Adipocyte (in vitro differentiated cells): ENCODE measurements around the gene ADCY4.
"Not testable (repeated sequence)": the region's sequence is repeated elsewhere in the genome, so short reads cannot be mapped to it uniquely, and the experiment has no call there.

Source experiments
- DNase-seq: peaks from one replicate; pipeline ENCODE4 v3.0.0-alpha.2; 2015; ENCODE audit warnings: low read depth
- H3K27me3 ChIP-seq: replicated peaks from 2 replicates; pipeline ENCODE4 v1.7.0; 2013; ENCODE audit warnings: mild to moderate bottlenecking, low read length, moderate library complexity; ENCODE audit not compliant: control insufficient read depth, insufficient read depth
- H3K36me3 ChIP-seq: 2 replicates; pipeline ENCODE4 v1.7.0; 2013; ENCODE audit warnings: low read length, mild to moderate bottlenecking, moderate library complexity; ENCODE audit not compliant: control insufficient read depth, insufficient read depth, severe bottlenecking
- H3K4me1 ChIP-seq: 2 replicates; pipeline ENCODE4 v1.7.0; 2013; ENCODE audit warnings: mild to moderate bottlenecking, low read length, moderate library complexity; ENCODE audit not compliant: control insufficient read depth, insufficient read depth
- H3K4me3 ChIP-seq: 2 replicates; pipeline ENCODE4 v1.7.0; 2013; ENCODE audit warnings: mild to moderate bottlenecking, low read length, moderate library complexity
- H3K9ac ChIP-seq: 2 replicates; pipeline ENCODE4 v1.7.0; 2013; ENCODE audit warnings: mild to moderate bottlenecking, low read length, moderate library complexity
- H3K9me3 ChIP-seq: 2 replicates; pipeline ENCODE4 v1.7.0; 2013; ENCODE audit warnings: mild to moderate bottlenecking, low read length, moderate library complexity; ENCODE audit not compliant: control insufficient read depth

ADCY4 gene

DNA sequence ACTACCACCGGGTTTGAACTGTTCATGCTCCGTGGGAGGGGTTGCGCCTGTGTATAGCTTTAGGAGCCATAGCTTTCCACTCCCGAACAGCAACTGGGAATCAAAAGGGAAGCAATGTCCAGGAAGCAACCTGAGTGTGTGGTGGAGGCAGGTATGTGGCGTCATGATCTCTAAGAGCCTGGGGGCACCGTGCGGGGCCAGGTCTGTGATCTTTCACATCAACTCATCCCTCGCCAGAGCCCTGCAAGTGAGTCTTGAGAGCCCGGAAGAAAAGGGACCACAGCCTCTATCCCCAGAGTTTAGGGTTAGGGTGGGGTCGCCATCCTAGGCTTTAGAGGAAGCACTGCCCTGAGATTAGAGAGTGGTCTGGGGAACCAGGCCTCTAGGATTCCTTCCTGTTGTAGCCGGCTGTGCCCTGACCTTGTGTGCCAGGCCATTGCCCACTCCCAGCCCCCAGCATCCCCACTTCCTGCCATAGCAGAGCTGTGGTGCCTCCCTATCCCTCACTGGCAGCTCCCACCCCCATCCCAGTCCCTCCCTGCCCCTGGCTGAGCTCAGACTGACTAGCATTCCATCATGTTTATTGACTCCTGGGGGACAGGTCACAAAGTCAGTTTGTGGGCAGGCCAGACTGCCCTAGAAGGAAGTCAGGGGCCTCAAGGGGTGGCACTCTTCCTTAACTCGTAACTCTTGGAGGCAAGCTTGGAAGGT lies 745 bp upstream of the ADCY4 start:
- H3K4me1 ChIP-seq: peaks cover 33% of the 10 kb centered on the region

DNA sequence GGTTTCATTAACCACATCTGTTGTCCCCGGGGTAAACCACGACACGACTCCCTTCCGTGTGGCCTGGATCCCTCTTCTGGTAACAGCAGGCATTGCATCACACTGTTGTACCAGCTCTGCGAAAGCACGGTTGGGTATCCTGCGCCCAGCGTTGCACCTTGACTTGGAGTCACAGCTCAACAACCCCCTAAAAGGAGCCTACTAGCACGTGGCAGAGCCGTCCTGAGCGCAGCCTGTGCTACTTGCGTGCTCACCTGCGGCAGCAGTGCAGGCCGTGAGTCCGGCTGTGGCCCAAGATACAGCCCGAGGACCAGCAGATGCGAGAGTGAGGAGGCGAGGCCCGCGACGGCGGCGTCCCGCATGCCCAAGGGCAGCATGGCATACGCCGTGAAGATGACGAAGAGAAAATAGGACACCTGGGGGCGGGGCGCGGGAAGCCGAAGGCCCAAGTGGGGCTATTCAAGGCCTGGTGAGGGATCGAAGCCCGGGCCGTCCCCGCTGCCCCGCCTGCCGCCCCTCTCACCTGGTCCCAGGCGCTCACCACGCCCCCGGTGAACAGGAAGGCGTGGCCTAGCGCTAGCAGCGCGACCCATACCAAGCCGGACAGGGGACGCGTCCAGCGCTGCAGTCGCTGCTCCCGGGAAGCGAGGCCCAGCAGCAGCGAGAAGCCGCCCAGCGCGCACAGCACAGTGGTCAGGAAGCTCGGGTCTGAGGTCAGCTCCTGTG lies 2.4 kb downstream of the ADCY4 start:
- Histone ChIP-seq H3K4me3 (no peak overlapping the region), H3K4me1 (peaks cover 23% of the 10 kb centered on the region), H3K9me3 (no peaks in the 10 kb centered on the region), H3K9ac (no peak overlapping the region), H3K27me3 (peaks cover 2% of the 10 kb centered on the region), H3K36me3 (no peaks in the 10 kb centered on the region)
- peak; percentile 85 for DNase-seq

More for the DNA sequence above, 745 bp upstream of the ADCY4 start:
- no peak for DNase-seq
- no peak overlapping the region for H3K9ac ChIP-seq
- no peaks in the 10 kb centered on the region for H3K9me3 ChIP-seq
- peaks cover 7% of the 10 kb centered on the region for H3K27me3 ChIP-seq
- no peak overlapping the region for H3K4me3 ChIP-seq
- no peaks in the 10 kb centered on the region for H3K36me3 ChIP-seq

DNA sequence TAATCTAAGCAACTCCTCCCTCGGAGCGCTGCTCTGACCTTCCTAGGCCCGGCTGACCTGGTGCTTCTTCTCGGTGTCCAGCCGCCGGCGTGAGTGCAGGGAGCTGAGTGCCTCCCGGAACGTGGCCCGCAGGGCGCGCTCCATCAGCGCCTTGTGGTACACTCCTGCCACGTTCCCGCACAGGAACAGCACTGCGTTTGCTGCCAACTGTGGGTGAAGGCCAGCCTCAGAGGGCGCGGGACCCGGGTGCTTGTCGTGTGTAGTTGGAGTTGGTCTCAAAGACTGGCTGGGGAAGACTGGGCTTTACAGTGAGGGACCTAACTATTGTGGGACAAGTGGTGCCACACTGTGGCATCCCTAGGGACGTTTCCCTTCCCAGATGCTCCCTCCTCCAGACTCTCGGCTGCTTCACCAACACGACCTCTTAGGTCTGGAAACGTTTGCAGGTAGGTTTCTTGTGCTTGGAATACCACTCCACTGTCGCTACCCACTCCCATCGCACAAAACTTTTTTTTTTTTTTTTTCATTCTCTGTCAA lies 3.1 kb downstream of the ADCY4 start:
- peaks cover 23% of the 10 kb centered on the region for H3K4me1 ChIP-seq
- no peak overlapping the region for H3K4me3 ChIP-seq
- no peak overlapping the region for H3K9ac ChIP-seq
- peaks cover 2% of the 10 kb centered on the region for H3K27me3 ChIP-seq
- no peaks in the 10 kb centered on the region for H3K36me3 ChIP-seq
- no peaks in the 10 kb centered on the region for H3K9me3 ChIP-seq
- no peak for DNase-seq

DNA sequence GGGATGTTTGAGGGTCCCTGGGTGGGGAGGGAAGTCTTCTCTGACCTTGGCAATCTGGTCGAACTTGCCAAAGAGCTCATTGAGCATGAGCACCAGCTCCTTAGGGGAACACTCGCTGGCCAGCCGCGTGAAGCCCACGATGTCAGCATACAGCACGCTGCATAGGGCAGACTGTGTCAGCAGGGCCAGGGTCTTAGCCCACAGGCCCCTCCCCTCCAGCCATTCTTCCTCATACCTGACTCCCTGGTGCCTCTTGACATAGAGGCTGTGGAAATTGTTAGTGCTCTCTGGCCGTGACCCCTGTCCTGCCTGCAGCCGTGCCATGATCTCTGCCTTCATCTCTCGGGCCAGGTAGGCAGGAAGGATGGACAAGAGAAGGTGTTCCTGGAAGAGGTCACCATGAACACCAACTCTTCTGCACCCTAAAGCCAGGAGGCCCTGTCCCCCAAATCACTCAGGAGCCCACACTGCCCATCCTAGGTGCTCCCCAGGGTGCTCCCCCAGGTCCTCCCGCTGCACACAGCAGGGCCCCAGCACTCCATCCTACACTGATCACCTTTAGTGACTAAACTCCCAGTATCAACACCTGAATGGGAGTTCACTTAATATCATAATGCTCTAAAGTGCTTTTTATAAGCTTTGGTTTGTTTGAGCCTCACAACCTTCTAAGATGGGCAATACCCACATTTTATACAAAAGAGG lies 3.7 kb downstream of the ADCY4 start:
- H3K27me3 ChIP-seq: peaks cover 4% of the 10 kb centered on the region
- peaks cover 23% of the 10 kb centered on the region for H3K4me1 ChIP-seq
- no peak overlapping the region for H3K4me3 ChIP-seq
- H3K36me3 ChIP-seq: no peaks in the 10 kb centered on the region
- no peaks in the 10 kb centered on the region for H3K9me3 ChIP-seq
- H3K9ac ChIP-seq: no peak overlapping the region
- DNase-seq: no peak

DNA sequence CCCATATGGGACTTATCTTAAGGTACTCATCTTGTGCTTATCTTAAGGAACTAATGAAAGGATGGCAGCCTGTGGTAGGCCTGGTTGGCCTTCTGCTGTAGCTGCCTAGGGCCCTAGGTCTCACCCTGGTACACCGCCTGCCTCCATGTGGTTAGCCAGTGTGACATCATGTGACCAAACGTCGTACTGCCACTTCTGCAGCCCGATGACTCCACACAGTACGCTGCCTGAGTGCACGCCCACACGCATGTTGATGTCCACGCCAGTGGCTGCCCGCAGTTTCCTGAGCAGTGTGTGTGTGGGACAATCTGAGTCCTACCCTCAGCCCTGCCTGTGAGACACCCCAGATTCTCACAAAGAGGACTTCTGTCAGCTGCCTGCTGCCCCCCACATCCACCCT lies 5.1 kb downstream of the ADCY4 start:
- Histone ChIP-seq H3K4me1 (peaks cover 22% of the 10 kb centered on the region), H3K9ac (no peak overlapping the region), H3K36me3 (no peaks in the 10 kb centered on the region), H3K9me3 (no peaks in the 10 kb centered on the region), H3K27me3 (peaks cover 7% of the 10 kb centered on the region), H3K4me3 (no peak overlapping the region)
- DNase-seq: no peak

DNA sequence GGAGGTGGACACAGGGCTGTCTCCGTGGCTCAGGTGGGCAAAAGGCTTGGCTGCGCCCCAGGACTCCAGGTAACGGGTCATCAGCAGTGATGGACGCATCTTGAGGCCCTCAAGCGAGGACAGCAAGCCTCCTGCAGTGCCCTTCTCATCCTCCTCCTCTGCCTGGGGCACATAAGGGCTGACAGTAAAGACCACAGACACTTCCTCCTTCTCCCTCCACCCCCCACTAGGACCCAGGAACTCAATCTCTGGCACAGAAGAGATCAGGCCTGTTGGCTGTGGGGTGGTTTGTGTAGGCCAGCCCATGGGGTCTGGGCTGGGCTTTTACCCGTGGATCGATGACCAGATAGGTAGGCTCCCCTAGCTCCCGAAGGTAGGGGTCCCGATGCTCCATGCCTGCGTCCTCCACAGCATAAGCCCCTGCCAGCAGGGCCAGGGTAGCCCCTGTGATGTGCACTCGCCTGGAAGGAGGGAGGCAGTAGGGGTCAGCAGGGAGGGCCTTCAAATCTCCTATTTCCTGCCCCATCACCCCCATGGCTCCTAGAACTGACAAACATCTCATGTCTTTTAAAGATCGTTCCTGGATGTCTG lies 5.7 kb downstream of the ADCY4 start:
- Histone ChIP-seq H3K4me1 (peaks cover 16% of the 10 kb centered on the region), H3K4me3 (no peak overlapping the region), H3K9me3 (no peaks in the 10 kb centered on the region), H3K36me3 (no peaks in the 10 kb centered on the region), H3K9ac (no peak overlapping the region), H3K27me3 (peaks cover 7% of the 10 kb centered on the region)
- DNase-seq: no peak

DNA sequence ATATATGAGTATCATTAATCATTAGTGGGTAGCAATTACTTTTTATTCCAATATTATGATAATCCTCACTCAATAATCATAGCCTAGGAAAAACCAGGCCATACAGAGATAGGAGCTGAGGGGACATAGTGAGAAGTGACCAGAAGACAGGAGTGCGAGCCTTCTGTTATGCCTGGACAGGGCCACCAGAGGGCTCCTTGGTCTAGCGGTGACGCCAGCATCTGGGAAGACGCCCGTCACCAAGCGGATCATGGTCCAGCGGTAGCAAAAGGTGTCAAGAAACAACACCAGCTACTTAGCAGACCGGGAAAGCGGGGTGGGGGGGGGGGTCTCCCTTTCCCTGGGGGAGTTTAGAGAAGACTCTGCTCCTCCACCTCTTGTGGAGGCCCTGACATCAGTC lies 7.0 kb downstream of the ADCY4 start:
- not testable (repeated sequence) for H3K27me3 ChIP-seq, H3K36me3 ChIP-seq, H3K4me3 ChIP-seq, H3K9me3 ChIP-seq, H3K9ac ChIP-seq
- peak; percentile 48 for DNase-seq
- H3K4me1 ChIP-seq: peaks cover 11% of the 10 kb centered on the region

DNA sequence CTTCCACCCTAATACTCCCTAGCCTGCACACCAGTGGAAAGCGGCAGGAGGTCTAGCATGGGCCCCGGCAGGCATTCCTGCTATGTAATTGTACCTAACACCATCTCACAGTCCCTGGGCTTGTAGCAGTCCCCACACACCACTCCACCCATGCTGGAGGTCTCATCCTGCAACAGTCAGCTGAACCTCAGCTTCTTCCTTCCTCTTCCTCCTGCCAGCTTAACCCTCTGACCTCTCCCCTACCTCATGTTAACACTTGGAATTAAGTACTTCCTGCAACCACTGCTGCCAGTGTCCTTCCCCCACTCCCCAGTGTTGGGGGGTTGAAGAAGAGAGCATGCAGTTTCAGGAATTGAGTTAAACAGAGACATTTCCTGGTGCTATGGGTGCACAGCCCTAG lies 7.6 kb downstream of the ADCY4 start:
- no peak overlapping the region for H3K4me3 ChIP-seq
- peaks cover 6% of the 10 kb centered on the region for H3K4me1 ChIP-seq
- H3K9ac ChIP-seq: peak overlapping the region; percentile 34
- DNase-seq: no peak
- no peaks in the 10 kb centered on the region for H3K36me3 ChIP-seq
- H3K9me3 ChIP-seq: no peaks in the 10 kb centered on the region
- H3K27me3 ChIP-seq: peaks cover 7% of the 10 kb centered on the region

DNA sequence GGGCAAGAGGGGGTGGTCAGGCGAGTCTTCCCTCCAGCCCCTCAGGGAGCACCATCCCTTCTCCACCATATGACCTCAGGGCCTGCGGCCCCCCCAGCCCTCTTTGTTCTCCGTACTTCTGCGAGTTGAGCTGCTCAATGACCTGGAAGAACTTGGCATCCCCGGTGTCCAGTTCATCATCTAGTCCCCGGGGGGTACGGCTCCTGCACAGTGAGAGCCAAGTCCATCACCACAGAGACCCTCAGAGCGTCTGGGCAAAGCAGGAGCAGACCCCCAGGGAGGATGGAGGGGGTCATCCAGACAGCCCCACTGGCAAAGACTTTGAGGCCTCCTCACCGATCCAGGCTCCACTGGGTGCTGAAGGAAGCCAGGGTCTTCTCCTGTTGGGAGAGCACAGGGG lies 8.9 kb downstream of the ADCY4 start:
- no peak overlapping the region for H3K9ac ChIP-seq
- H3K4me3 ChIP-seq: no peak overlapping the region
- H3K9me3 ChIP-seq: no peaks in the 10 kb centered on the region
- H3K4me1 ChIP-seq: no peaks in the 10 kb centered on the region
- no peaks in the 10 kb centered on the region for H3K36me3 ChIP-seq
- H3K27me3 ChIP-seq: peaks cover 4% of the 10 kb centered on the region
- DNase-seq: no peak

DNA sequence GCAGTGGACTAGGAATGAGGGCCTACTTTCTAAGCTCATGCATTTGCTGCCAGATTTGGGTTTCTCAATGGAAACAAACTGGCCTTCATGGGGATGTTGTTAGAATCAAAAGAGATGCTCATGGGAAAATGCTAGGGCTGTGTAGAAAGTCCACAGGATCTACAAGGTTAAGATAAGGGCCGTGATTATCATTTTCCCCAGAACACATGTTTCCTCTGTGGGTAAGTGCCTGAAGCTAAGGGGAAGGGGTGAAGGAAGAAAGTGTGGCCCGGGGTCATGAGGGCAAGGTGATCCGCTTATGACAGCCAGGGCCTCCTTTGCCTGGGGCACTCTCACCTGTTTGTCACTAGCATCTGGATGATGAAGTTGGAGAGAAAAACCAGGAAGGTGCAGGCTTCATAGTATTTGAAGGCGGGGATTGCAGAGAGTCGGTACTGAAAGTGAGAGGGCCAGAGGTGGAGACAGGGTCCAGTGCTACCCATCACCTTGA lies 9.8 kb downstream of the ADCY4 start:
- no peak overlapping the region for H3K9ac ChIP-seq
- no peaks in the 10 kb centered on the region for H3K4me1 ChIP-seq
- H3K36me3 ChIP-seq: no peaks in the 10 kb centered on the region
- no peak overlapping the region for H3K4me3 ChIP-seq
- H3K27me3 ChIP-seq: peaks cover 4% of the 10 kb centered on the region
- H3K9me3 ChIP-seq: no peaks in the 10 kb centered on the region
- no peak for DNase-seq

DNA sequence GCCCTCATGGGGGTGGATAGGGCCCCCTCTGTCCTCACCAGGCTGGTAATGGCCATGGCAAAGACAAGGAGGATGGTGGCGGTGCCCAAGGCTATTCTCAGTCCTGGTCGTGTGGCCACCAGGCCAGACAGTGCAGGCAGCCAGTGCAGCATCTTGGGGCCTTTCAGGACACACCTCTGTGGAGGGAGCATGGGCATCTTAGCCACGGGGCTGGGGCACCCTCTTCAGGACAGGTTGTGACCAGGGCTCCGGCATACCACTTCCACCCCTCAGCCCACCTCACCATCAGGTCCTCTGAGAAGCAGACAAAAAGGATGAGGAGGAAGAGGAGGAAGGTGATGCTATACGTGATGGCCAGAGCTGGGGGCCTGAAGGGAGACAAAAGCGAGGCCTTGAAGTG lies 10.8 kb downstream of the ADCY4 start:
- Histone ChIP-seq H3K4me3 (no peak overlapping the region), H3K27me3 (peaks cover 4% of the 10 kb centered on the region), H3K4me1 (no peaks in the 10 kb centered on the region), H3K9ac (no peak overlapping the region), H3K36me3 (no peaks in the 10 kb centered on the region), H3K9me3 (no peaks in the 10 kb centered on the region)
- no peak for DNase-seq
